Vagina (tissue), 2 donors: ENCODE measurements around the gene ADAMTS13. TPM values are rescaled to one million over a fixed set of nuclear protein-coding genes. Genes with fewer than 3 reads are reported as not detected.

Source experiments
- DNase-seq, 2 donors: peaks; one replicate each; pipeline ENCODE4 v3.0.0-alpha.2; 2017; ENCODE audit errors: extremely low spot score in 2 of 2
- H3K27ac ChIP-seq: fragments of 200-600 bp; sonication (generic); one replicate; pipeline ENCODE4 v1.5.1; 2019
- H3K27me3 ChIP-seq: fragments of 200-600 bp; sonication (generic); one replicate; pipeline ENCODE4 v1.5.1; 2019
- H3K36me3 ChIP-seq, 2 donors: fragments of 200-600 bp; sonication (generic); one replicate each; pipeline ENCODE4 v1.5.1; 2017 to 2019
- H3K4me1 ChIP-seq: fragments of 200-600 bp; sonication (generic); one replicate; pipeline ENCODE4 v1.5.1; 2019
- H3K4me3 ChIP-seq, 2 donors: fragments of 200-600 bp; sonication (generic); 1 replicate in 1 of 2; 2 replicates in 1 of 2; pipeline ENCODE4 v1.5.1; 2016 to 2019
- H3K9me3 ChIP-seq: fragments of 200-600 bp; sonication (generic); one replicate; pipeline ENCODE4 v1.5.1; 2019
- CTCF ChIP-seq, 3 experiments: fragments of 450-650 bp in 2 of 3; fragments of 200-600 bp in 1 of 3; sonication (generic) in 1 of 3; IDR thresholded peaks; one replicate each; pipeline ENCODE4 v1.5.1; 2017 to 2019; ENCODE audit warnings: antibody characterized with exemption in 3 of 3, mild to moderate bottlenecking in 2 of 3, moderate library complexity in 2 of 3
- POLR2A ChIP-seq, 2 donors: fragments of 450-650 bp; IDR thresholded peaks; one replicate each; pipeline ENCODE4 v1.6.1; 2017; ENCODE audit warnings: antibody characterized with exemption in 2 of 2, mild to moderate bottlenecking in 2 of 2, moderate library complexity in 2 of 2
- POLR2AphosphoS5 ChIP-seq, 2 donors: sonication (generic); formaldehyde crosslinking; IDR thresholded peaks; one replicate each; pipeline ENCODE4 v1.9.0; 2017; ENCODE audit warnings: antibody characterized with exemption in 2 of 2, mild to moderate bottlenecking in 2 of 2, low read depth in 1 of 2; ENCODE audit not compliant: insufficient read depth in 1 of 2
- intact Hi-C: fragments of 100-400 bp; cut with DNase I; formaldehyde crosslinking; loops from one replicate; pipeline ENCODE4 v1.15.1; 2023
- total RNA-seq: library from RNA; depleted of rRNA; stranded (reverse); fragments of >200 nt; gene quantifications from one replicate; pipeline ENCODE4 v1.2.3, GENCODE V29; 2016

Gene ADAMTS13
- total RNA-seq, 1 donor from 2014 or later = 2.0 TPM

- Histone ChIP-seq H3K36me3 (peaks cover 0 to 54% of the 10 kb centered on the region in 2 donors), H3K4me3 (no peak overlapping the region), H3K4me1 (no peaks in the 10 kb centered on the region), H3K27ac (no peak overlapping the region), H3K9me3 (no peaks in the 10 kb centered on the region), H3K27me3 (no peaks in the 10 kb centered on the region)
- DNase-seq = no peak
- TF ChIP-seq POLR2AphosphoS5 (IDR thresholded peaks at IDR 0.05; ENCODE audit: insufficient read depth in 1 of 2, low read depth in 1 of 2) (no peak), POLR2A (IDR thresholded peaks at IDR 0.05) (no peak), CTCF (IDR thresholded peaks at IDR 0.05) (no peak)
- intact Hi-C loops = no loop called here
These were observed 16.4 kb upstream of the ADAMTS13 start for GRCh38 chr9:133405508-133406438.

GRCh38 chr9:133406480-133407307, 15.5 kb upstream of the ADAMTS13 start:
- intact Hi-C loops = no loop called here
- Histone ChIP-seq H3K4me3 (no peak overlapping the region), H3K4me1 (no peaks in the 10 kb centered on the region), H3K27ac (no peak overlapping the region), H3K27me3 (no peaks in the 10 kb centered on the region), H3K9me3 (no peaks in the 10 kb centered on the region), H3K36me3 (peaks cover 0 to 62% of the 10 kb centered on the region in 2 donors)
- no peak for DNase-seq
- TF ChIP-seq POLR2AphosphoS5 (IDR thresholded peaks at IDR 0.05; ENCODE audit: insufficient read depth in 1 of 2, low read depth in 1 of 2) (no peak), CTCF (IDR thresholded peaks at IDR 0.05) (peak; percentile 49 to 81 (median 54))

GRCh38 chr9:133408042-133408441, 14.1 kb upstream of the ADAMTS13 start:
- H3K27ac ChIP-seq = no peak overlapping the region
- H3K36me3 ChIP-seq = peaks cover 0 to 75% of the 10 kb centered on the region in 2 donors
- no peak for DNase-seq
- no peaks in the 10 kb centered on the region for H3K4me1 ChIP-seq
- intact Hi-C loops = no loop called here
- no peaks in the 10 kb centered on the region for H3K9me3 ChIP-seq
- no peaks in the 10 kb centered on the region for H3K27me3 ChIP-seq
- no peak overlapping the region for H3K4me3 ChIP-seq
- TF ChIP-seq POLR2AphosphoS5 (IDR thresholded peaks at IDR 0.05; ENCODE audit: insufficient read depth in 1 of 2, low read depth in 1 of 2) (no peak), CTCF (IDR thresholded peaks at IDR 0.05) (no peak), POLR2A (IDR thresholded peaks at IDR 0.05) (no peak)

GRCh38 chr9:133415170-133415569, 7.0 kb upstream of the ADAMTS13 start:
- Histone ChIP-seq H3K4me3 (no peak overlapping the region), H3K27me3 (no peaks in the 10 kb centered on the region), H3K27ac (no peak overlapping the region), H3K9me3 (no peaks in the 10 kb centered on the region), H3K36me3 (peaks cover 0 to 43% of the 10 kb centered on the region in 2 donors), H3K4me1 (peaks cover 36% of the 10 kb centered on the region)
- no peak for TF ChIP-seq POLR2AphosphoS5 (IDR thresholded peaks at IDR 0.05; ENCODE audit: insufficient read depth in 1 of 2, low read depth in 1 of 2)
- TF ChIP-seq CTCF (IDR thresholded peaks at IDR 0.05) = no peak
- no peak for TF ChIP-seq POLR2A (IDR thresholded peaks at IDR 0.05)
- intact Hi-C loops = no loop called here
- no peak for DNase-seq
